ENCODE results near the gene GRID1. TPM values are rescaled to one million over a fixed set of nuclear protein-coding genes. Genes with fewer than 3 reads are reported as not detected.

Gene GRID1
- total RNA-seq, 1 donor from 2014 or later = 0.75 TPM

- H3K4me2 ChIP-seq (ENCODE audit: low read length) = no peak overlapping the region
- H3K36me3 Mint-ChIP-seq (ENCODE audit: low read depth, unreplicated experiment) = no peaks in the 10 kb centered on the region
- FAIRE-seq = no peak
- no peak overlapping the region for H3K4me3 ChIP-seq (ENCODE audit: insufficient read depth, low read depth, low read length)
- no peaks in the 10 kb centered on the region for H3K9me3 ChIP-seq (ENCODE audit: insufficient read depth, low read depth, low read length)
- no peaks in the 10 kb centered on the region for H3K36me3 ChIP-seq (ENCODE audit: insufficient read depth, low read length)
- H2AFZ ChIP-seq (ENCODE audit: low read depth, low read length) = no peak overlapping the region
- H3K9me3 Mint-ChIP-seq (ENCODE audit: unreplicated experiment) = no peaks in the 10 kb centered on the region
- no peaks in the 10 kb centered on the region for H3K4me1 ChIP-seq (ENCODE audit: insufficient read depth, low read length)
- no peak overlapping the region for H3K27ac Mint-ChIP-seq (ENCODE audit: unreplicated experiment)
- peaks cover 53% of the 10 kb centered on the region for H3K27me3 Mint-ChIP-seq (ENCODE audit: low read depth, unreplicated experiment)
- H3K27me3 ChIP-seq (ENCODE audit: insufficient read depth, low read length) = no peaks in the 10 kb centered on the region
- no peak overlapping the region for H3K4me3 Mint-ChIP-seq (ENCODE audit: unreplicated experiment)
- H3K9ac ChIP-seq (ENCODE audit: low read length) = no peak overlapping the region
- no peaks in the 10 kb centered on the region for H4K20me1 ChIP-seq (ENCODE audit: insufficient read depth, low read length)
- no peak for TF ChIP-seq EZH2 (IDR thresholded peaks at IDR 0.05; ENCODE audit: insufficient read depth, low read length)
- TF ChIP-seq CTCF (IDR thresholded peaks at IDR 0.05; ENCODE audit: insufficient read depth, low read depth, low read length) = no peak
- no peak overlapping the region for H3K27ac ChIP-seq (ENCODE audit: low read depth, low read length)
- no peaks in the 10 kb centered on the region for H3K79me2 ChIP-seq (ENCODE audit: insufficient read depth, low read length)
- H3K4me1 Mint-ChIP-seq (ENCODE audit: low read depth, unreplicated experiment) = no peaks in the 10 kb centered on the region
- no peak for DNase-seq (ENCODE audit: low read depth)
These were observed 156.9 kb downstream of the GRID1 start for GRCh38 chr10:86209726-86210125.

- Histone ChIP-seq H3K4me2 (ENCODE audit: low read length) (no peak overlapping the region), H4K20me1 (ENCODE audit: insufficient read depth, low read length) (no peaks in the 10 kb centered on the region)
- TF ChIP-seq EZH2 (IDR thresholded peaks at IDR 0.05; ENCODE audit: insufficient read depth, low read length) (no peak), CTCF (IDR thresholded peaks at IDR 0.05; ENCODE audit: insufficient read depth, low read depth, low read length) (no peak)
These were observed 159.4 kb downstream of the GRID1 start for GRCh38 chr10:86207226-86207625.

DNA sequence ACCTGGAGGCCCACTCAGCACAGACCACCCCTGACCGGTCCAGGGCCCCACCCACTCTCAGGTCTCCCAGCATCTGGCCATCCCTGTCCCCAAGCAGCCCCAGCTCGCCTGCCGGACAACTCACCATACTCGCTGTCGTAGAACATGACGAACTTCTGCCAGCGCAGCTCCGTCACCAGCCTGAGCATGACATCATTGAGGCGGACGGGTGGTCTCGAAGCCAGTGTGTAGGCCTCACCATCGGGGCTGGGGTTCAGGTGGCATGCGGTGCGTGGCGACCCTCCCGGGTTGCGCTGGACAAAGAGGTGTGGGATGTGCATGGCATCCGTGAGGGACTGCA lies 160.4 kb downstream of the GRID1 start:
- no peaks in the 10 kb centered on the region for H3K36me3 Mint-ChIP-seq (ENCODE audit: low read depth, unreplicated experiment)
- H3K4me2 ChIP-seq (ENCODE audit: low read length) = no peak overlapping the region
- H3K4me1 ChIP-seq (ENCODE audit: insufficient read depth, low read length) = no peaks in the 10 kb centered on the region
- no peaks in the 10 kb centered on the region for H3K4me1 Mint-ChIP-seq (ENCODE audit: low read depth, unreplicated experiment)
- H3K27ac Mint-ChIP-seq (ENCODE audit: unreplicated experiment) = no peak overlapping the region
- H3K4me3 Mint-ChIP-seq (ENCODE audit: unreplicated experiment) = no peak overlapping the region
- no peak for TF ChIP-seq EZH2 (IDR thresholded peaks at IDR 0.05; ENCODE audit: insufficient read depth, low read length)
- no peak for TF ChIP-seq CTCF (IDR thresholded peaks at IDR 0.05; ENCODE audit: insufficient read depth, low read depth, low read length)
- no peak overlapping the region for H3K9ac ChIP-seq (ENCODE audit: low read length)
- no peak overlapping the region for H2AFZ ChIP-seq (ENCODE audit: low read depth, low read length)
- H3K79me2 ChIP-seq (ENCODE audit: insufficient read depth, low read length) = no peaks in the 10 kb centered on the region
- no peak for DNase-seq (ENCODE audit: low read depth)
- H3K9me3 ChIP-seq (ENCODE audit: insufficient read depth, low read depth, low read length) = no peaks in the 10 kb centered on the region
- no peak overlapping the region for H3K4me3 ChIP-seq (ENCODE audit: insufficient read depth, low read depth, low read length)
- H3K9me3 Mint-ChIP-seq (ENCODE audit: unreplicated experiment) = peaks cover 3% of the 10 kb centered on the region
- no peaks in the 10 kb centered on the region for H4K20me1 ChIP-seq (ENCODE audit: insufficient read depth, low read length)
- H3K36me3 ChIP-seq (ENCODE audit: insufficient read depth, low read length) = no peaks in the 10 kb centered on the region
- H3K27ac ChIP-seq (ENCODE audit: low read depth, low read length) = no peak overlapping the region
- no peak for FAIRE-seq
- no peaks in the 10 kb centered on the region for H3K27me3 ChIP-seq (ENCODE audit: insufficient read depth, low read length)
- peaks cover 57% of the 10 kb centered on the region for H3K27me3 Mint-ChIP-seq (ENCODE audit: low read depth, unreplicated experiment)

More at GRCh38 chr10:86207226-86207625, 159.4 kb downstream of the GRID1 start:
- Mint-ChIP-seq H3K36me3 (ENCODE audit: low read depth, unreplicated experiment) (no peaks in the 10 kb centered on the region), H3K27ac (ENCODE audit: unreplicated experiment) (no peak overlapping the region), H3K4me3 (ENCODE audit: unreplicated experiment) (no peak overlapping the region), H3K4me1 (ENCODE audit: low read depth, unreplicated experiment) (no peaks in the 10 kb centered on the region), H3K27me3 (ENCODE audit: low read depth, unreplicated experiment) (peaks cover 55% of the 10 kb centered on the region), H3K9me3 (ENCODE audit: unreplicated experiment) (peaks cover 3% of the 10 kb centered on the region)
- no peaks in the 10 kb centered on the region for H3K9me3 ChIP-seq (ENCODE audit: insufficient read depth, low read depth, low read length)
- H2AFZ ChIP-seq (ENCODE audit: low read depth, low read length) = no peak overlapping the region
- no peak for DNase-seq (ENCODE audit: low read depth)
- H3K4me3 ChIP-seq (ENCODE audit: insufficient read depth, low read depth, low read length) = no peak overlapping the region
- H3K27me3 ChIP-seq (ENCODE audit: insufficient read depth, low read length) = no peaks in the 10 kb centered on the region
- FAIRE-seq = no peak
- no peak overlapping the region for H3K27ac ChIP-seq (ENCODE audit: low read depth, low read length)
- H3K36me3 ChIP-seq (ENCODE audit: insufficient read depth, low read length) = no peaks in the 10 kb centered on the region
- no peak overlapping the region for H3K9ac ChIP-seq (ENCODE audit: low read length)
- no peaks in the 10 kb centered on the region for H3K4me1 ChIP-seq (ENCODE audit: insufficient read depth, low read length)
- no peaks in the 10 kb centered on the region for H3K79me2 ChIP-seq (ENCODE audit: insufficient read depth, low read length)
